Muscle layer of colon (tissue), 2 donors: ENCODE data around the gene EID3.

Source experiments
- H3K27ac ChIP-seq: one replicate; pipeline ENCODE4 v1.7.0; 2013; ENCODE audit warnings: low read depth, mild to moderate bottlenecking, low read length, moderate library complexity
- H3K27me3 ChIP-seq, 2 donors: one replicate each; pipeline ENCODE4 v1.7.0; 2013; ENCODE audit warnings: low read length in 2 of 2, mild to moderate bottlenecking in 2 of 2; ENCODE audit not compliant: insufficient read depth in 2 of 2, control insufficient read depth in 1 of 2
- H3K36me3 ChIP-seq: one replicate; pipeline ENCODE4 v1.7.0; 2013; ENCODE audit warnings: mild to moderate bottlenecking, low read length; ENCODE audit not compliant: insufficient read depth
- H3K4me1 ChIP-seq: one replicate; pipeline ENCODE4 v1.7.0; 2013; ENCODE audit warnings: mild to moderate bottlenecking, low read length; ENCODE audit not compliant: insufficient read depth
- H3K4me3 ChIP-seq, 2 donors: one replicate each; pipeline ENCODE4 v1.7.0; 2013; ENCODE audit warnings: low read length in 2 of 2, low read depth in 1 of 2, mild to moderate bottlenecking in 1 of 2, moderate library complexity in 1 of 2
- H3K9ac ChIP-seq: one replicate; pipeline ENCODE4 v1.7.0; 2013; ENCODE audit warnings: low read length
- H3K9me3 ChIP-seq: one replicate; pipeline ENCODE4 v1.7.0; 2013; ENCODE audit warnings: mild to moderate bottlenecking, low read length
- donor health status: abdominal sarcoma.
- donor health status: Adenocarcinoma of cecum.

Gene EID3

GRCh38 chr12:104306376-104306775, 2.8 kb downstream of the EID3 start:
- Histone ChIP-seq H3K9me3 (no peaks in the 10 kb centered on the region), H3K36me3 (peaks cover 6% of the 10 kb centered on the region), H3K27me3 (no peaks in the 10 kb centered on the region), H3K4me3 (no peak overlapping the region), H3K4me1 (peaks cover 40% of the 10 kb centered on the region), H3K27ac (no peak overlapping the region), H3K9ac (no peak overlapping the region)

GRCh38 chr12:104306943-104307654, 3.6 kb downstream of the EID3 start:
- Histone ChIP-seq H3K4me1 (peaks cover 40% of the 10 kb centered on the region), H3K36me3 (peaks cover 11% of the 10 kb centered on the region), H3K9ac (no peak overlapping the region), H3K9me3 (no peaks in the 10 kb centered on the region), H3K27ac (no peak overlapping the region), H3K4me3 (no peak overlapping the region), H3K27me3 (no peaks in the 10 kb centered on the region)

- Histone ChIP-seq H3K27ac (no peak overlapping the region), H3K36me3 (peaks cover 16% of the 10 kb centered on the region), H3K4me3 (no peak overlapping the region), H3K9ac (no peak overlapping the region), H3K27me3 (no peaks in the 10 kb centered on the region), H3K4me1 (peaks cover 40% of the 10 kb centered on the region), H3K9me3 (no peaks in the 10 kb centered on the region)
Measured at GRCh38 chr12:104307655-104308000, 4.1 kb downstream of the EID3 start.

GRCh38 chr12:104309446-104309993, 6.0 kb downstream of the EID3 start:
- Histone ChIP-seq H3K27ac (no peak overlapping the region), H3K4me3 (no peak overlapping the region), H3K9ac (no peak overlapping the region), H3K27me3 (no peaks in the 10 kb centered on the region), H3K4me1 (peaks cover 26% of the 10 kb centered on the region), H3K36me3 (peaks cover 35% of the 10 kb centered on the region), H3K9me3 (no peaks in the 10 kb centered on the region)

- Histone ChIP-seq H3K36me3 (peaks cover 39% of the 10 kb centered on the region), H3K4me3 (no peak overlapping the region), H3K4me1 (peaks cover 17% of the 10 kb centered on the region), H3K9me3 (no peaks in the 10 kb centered on the region), H3K27me3 (no peaks in the 10 kb centered on the region), H3K27ac (no peak overlapping the region), H3K9ac (no peak overlapping the region)
Measured at GRCh38 chr12:104310751-104311633, 7.5 kb downstream of the EID3 start.

- Histone ChIP-seq H3K9ac (no peak overlapping the region), H3K4me3 (no peak overlapping the region), H3K9me3 (no peaks in the 10 kb centered on the region), H3K4me1 (peaks cover 4% of the 10 kb centered on the region), H3K27me3 (no peaks in the 10 kb centered on the region), H3K36me3 (peaks cover 44% of the 10 kb centered on the region), H3K27ac (no peak overlapping the region)
Measured at GRCh38 chr12:104312202-104312601, 8.7 kb downstream of the EID3 start.

- no peak overlapping the region for H3K9ac ChIP-seq
- no peak overlapping the region for H3K4me3 ChIP-seq
- H3K27ac ChIP-seq = no peak overlapping the region
- H3K4me1 ChIP-seq = no peaks in the 10 kb centered on the region
- peaks cover 49% of the 10 kb centered on the region for H3K36me3 ChIP-seq
- no peaks in the 10 kb centered on the region for H3K27me3 ChIP-seq
- no peaks in the 10 kb centered on the region for H3K9me3 ChIP-seq
Measured at GRCh38 chr12:104312654-104313053, 9.1 kb downstream of the EID3 start.

GRCh38 chr12:104313568-104314241, 10.2 kb downstream of the EID3 start:
- H3K36me3 ChIP-seq = peaks cover 52% of the 10 kb centered on the region
- no peaks in the 10 kb centered on the region for H3K27me3 ChIP-seq
- H3K9me3 ChIP-seq = no peaks in the 10 kb centered on the region
- no peak overlapping the region for H3K4me3 ChIP-seq
- H3K9ac ChIP-seq = no peak overlapping the region
- no peaks in the 10 kb centered on the region for H3K4me1 ChIP-seq
- no peak overlapping the region for H3K27ac ChIP-seq

- no peaks in the 10 kb centered on the region for H3K27me3 ChIP-seq
- no peak overlapping the region for H3K4me3 ChIP-seq
- no peaks in the 10 kb centered on the region for H3K4me1 ChIP-seq
- peaks cover 54% of the 10 kb centered on the region for H3K36me3 ChIP-seq
- H3K27ac ChIP-seq = no peak overlapping the region
- no peak overlapping the region for H3K9ac ChIP-seq
- no peaks in the 10 kb centered on the region for H3K9me3 ChIP-seq
Measured at GRCh38 chr12:104314242-104314614, 10.7 kb downstream of the EID3 start.

GRCh38 chr12:104315326-104316224, 12.0 kb downstream of the EID3 start:
- Histone ChIP-seq H3K9me3 (no peaks in the 10 kb centered on the region), H3K27ac (no peak overlapping the region), H3K27me3 (no peaks in the 10 kb centered on the region), H3K36me3 (peaks cover 66% of the 10 kb centered on the region), H3K9ac (no peak overlapping the region), H3K4me3 (no peak overlapping the region), H3K4me1 (no peaks in the 10 kb centered on the region)
